Hematopoietic multipotent progenitor cell treated with erythropoietin and hydrocortisone succinate and interleukin-3 and kit ligand, for 15 days (in vitro differentiated cells): ENCODE data around the gene MAP1B.
"Not testable (repeated sequence)": the region's sequence is repeated elsewhere in the genome, so short reads cannot be mapped to it uniquely, and the experiment has no call there.

Source experiments
- DNase-seq: peaks from one replicate; pipeline ENCODE4 v3.0.0-alpha.2; 2015; ENCODE audit warnings: low spot score

Gene MAP1B

DNA sequence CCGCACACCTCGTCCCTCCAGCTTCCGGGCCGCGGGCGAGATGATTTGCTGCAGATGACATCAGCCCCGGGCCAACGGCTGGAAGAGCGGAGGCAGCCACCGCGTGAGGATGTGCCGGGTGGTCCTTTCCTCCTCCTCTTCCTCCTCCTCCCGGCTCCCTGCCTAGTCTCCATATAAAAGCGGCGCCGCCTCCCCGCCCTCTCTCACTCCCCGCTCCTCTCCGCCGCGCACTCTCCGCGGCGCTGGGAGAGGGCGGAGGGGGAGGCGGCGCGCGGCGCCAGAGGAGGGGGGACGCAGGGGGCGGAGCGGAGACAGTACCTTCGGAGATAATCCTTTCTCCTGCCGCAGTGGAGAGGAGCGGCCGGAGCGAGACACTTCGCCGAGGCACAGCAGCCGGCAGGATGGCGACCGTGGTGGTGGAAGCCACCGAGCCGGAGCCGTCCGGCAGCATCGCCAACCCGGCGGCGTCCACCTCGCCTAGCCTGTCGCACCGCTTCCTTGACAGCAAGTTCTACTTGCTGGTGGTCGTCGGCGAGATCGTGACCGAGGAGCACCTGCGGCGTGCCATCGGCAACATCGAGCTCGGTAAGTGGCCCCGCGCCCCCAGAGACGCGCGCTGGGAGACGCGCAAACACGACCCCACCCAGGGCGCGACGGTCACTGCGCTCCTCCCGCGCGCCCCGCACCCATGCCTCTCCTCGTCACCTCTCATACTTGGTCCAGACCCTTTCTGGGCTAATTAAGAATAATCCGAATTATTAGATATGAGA lies at the start of gene MAP1B:
TSS of gene MAP1B (plus strand) at position 345 of the 770 bp plus-strand sequence. CDS start at position 402, 57 bp downstream.
- no peak for DNase-seq

DNA sequence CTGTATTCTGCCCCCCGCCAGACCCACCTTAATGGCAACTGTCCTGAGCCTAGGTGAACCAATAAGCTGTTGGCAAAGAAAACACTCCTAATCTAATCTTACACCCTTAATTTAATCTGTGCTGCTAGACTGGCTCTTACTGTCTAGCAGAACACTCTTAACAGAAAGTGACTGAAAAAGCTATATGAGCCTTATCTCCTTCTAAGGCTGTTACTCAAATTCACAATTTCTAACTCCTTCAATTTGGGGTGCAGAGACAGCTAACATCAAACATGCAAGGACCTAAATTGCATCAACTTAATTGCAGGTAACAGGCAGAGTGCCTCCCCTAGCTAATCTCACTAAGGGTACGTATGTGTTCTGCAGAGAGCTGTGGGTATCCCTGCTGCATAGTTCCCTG lies 49.5 kb upstream of the MAP1B start:
- DNase-seq = no peak

DNA sequence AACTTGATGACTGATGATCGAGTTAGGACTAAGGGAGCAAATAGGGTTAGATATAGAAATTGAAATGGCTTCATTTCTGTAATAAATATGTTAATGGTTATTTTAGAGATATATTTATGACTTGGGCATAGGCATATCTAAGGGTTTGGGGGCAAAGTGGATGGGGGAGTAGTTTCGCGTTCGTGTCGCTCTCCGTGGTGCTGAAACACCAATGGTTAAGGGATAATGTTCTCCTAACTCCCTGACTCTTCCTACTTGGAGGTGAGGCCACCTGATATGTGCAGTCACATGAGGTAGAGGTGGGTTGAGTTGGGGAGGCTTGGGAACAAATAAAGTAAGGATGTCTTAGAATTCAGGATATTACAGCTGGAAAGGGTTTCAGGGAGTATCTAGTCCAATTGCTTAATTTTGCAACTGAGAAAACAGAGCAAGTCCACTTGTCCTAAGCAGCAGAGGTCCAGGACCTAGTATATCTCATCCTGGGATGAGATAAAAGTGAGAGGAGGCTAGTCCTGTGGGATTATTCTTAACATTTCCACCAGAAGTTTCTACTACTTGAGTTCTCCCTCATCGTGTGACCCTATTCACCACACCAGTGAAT lies 44.0 kb upstream of the MAP1B start:
- DNase-seq = no peak

DNA sequence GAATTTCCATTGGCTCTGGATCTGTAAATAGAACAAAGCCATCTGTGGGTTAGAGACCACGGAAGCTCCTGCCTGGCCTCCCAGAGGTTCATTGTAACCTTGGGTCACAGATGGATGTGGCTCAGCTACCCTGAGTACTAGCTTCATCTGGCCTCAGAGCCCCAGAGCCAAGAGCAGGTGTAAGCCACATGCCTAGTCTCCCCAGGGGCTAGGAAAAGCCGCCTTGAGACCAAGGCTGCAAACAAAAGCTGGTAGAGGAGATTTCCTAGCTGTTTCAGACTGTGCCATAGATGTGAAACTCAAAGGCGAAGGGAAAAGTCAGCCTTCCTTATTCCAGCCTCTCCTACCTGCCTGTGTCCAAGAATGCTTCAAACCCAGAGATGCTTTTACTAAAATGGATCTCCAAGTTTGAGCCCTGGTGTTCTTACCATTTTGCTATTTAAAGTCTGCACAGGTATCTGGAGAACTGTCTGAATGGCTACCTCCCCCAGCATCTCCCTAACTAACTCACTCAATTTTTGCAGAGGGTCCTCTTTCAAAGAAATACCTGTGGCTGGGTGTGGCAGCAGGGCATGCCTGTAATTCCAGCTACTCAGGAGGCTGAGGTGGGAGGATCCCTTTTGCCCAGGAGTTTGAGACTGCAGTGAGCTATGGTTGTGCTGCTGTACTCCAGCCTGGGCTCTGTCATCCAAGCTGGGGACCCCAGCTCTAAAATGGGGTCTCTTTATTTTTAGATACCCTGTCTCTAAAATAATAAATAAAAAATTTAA lies 42.3 kb upstream of the MAP1B start:
- DNase-seq = no peak

DNA sequence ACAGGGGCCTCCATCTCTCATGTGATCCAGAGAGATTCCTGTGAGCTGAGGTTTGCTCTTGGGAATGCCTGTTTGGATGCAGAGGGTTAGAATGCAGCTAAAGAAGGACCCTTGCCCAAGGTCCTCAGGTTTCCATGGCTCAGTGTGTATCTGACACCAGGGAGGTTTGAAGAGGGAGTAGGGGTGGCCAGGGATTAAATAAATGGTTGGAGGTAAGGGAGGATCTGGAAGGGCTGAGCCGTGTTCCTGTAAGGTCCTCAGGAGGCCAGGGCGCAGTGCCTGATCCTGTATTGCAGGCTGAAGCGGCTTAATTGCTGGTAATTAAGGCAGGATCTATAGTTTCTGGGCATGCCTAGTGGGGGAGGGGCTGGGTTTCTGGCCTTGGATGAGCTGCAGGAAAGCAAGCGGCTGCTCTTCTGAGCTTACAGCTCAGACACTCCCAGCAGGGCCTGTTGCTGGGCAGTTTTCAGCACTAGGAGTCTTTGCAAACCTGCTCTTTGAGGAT lies 41.5 kb upstream of the MAP1B start:
- no peak for DNase-seq

DNA sequence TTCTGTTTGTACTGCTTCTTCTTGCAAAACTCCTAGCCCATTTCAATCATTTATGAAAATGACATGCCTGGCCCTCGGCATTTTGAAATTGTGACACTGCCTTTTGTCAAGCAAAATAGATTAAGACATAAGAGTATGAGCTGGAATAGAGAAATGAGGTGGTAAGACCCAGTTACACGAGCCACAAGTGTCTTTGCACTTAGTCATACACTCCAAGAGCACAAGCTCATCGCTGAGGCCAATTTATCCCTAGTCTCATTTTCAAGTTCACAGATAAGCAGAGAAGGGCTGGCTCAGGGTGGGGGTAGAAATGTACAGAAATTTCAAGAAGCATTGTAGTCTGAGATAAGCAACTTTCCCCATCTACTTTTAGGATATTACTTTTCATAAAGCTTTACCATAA lies 40.6 kb upstream of the MAP1B start:
- no peak for DNase-seq

DNA sequence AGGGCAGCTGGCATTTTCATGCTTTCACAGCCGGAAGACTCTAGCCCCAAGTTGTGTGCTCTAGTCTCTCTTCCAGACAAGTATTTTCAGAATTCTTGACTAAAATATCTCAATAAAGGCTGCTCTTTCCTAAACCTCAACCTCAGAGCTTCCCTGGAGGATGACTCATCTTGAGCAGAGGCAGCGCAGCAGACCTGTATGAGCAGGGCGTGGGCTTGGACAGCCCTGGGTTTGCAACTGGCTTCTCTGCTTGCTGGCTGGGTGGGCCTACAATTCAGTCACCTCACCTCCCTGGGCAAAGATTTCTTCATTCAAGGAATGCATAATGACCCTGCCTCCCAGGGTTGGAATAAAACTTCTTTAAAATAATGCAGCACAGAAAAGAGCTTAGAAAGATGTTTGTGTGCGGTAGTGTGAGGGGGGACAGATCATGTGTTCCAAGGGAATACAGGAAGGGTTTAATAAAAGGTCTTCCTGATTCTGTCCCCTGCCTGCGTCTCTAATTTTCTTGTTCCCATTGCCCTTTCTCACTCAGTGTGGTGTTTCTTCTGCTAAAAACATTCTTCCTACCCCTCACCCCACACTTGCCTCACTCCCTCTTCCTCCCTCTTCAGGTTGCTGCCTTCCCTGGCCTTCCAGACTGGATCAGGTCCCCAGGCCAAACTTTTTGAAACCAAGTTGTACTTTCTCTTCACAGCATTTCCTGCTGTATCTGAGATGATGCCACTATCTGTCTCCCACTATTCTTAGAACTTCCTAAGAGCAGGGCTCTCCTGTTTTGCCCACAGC lies 39.4 kb upstream of the MAP1B start:
- no peak for DNase-seq

DNA sequence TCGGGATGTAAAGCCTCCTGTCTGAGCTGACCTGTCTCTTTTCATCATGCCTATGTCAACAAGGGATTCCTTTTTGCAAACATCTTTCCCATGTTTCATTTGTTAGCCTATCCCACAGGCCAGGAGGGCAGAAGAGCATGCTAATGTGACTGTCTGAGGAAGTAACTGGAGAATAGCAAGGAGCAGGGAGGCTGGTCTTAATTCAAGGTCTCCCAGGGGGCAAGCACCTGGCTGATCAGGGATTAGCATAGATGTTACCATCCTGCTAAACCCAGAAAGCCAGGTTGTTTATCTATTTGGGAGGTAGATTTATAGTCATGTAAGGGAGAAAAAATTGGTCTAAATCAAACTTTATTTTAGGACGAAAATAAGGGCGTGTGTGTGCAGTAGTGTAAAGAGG lies 36.7 kb upstream of the MAP1B start:
- no peak for DNase-seq

DNA sequence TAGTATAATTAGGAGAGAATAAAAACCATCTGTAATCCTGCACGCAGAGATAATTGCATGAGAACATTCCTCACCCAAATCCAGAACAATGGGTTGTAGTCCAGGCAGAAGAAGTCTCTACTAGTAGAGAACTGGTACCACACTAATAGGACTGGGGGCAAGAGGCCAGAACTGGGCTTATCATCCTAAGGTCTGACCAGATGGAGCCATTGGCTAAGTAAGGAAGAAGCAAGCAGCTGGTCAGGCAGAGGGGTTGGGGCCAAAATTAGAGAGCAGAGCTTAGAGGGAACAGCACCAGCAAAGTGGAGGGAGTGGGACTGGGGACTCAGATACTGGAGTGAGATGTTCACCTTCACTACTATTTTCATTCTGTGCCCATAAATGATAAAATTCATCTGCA lies 35.4 kb upstream of the MAP1B start:
- no peak for DNase-seq

DNA sequence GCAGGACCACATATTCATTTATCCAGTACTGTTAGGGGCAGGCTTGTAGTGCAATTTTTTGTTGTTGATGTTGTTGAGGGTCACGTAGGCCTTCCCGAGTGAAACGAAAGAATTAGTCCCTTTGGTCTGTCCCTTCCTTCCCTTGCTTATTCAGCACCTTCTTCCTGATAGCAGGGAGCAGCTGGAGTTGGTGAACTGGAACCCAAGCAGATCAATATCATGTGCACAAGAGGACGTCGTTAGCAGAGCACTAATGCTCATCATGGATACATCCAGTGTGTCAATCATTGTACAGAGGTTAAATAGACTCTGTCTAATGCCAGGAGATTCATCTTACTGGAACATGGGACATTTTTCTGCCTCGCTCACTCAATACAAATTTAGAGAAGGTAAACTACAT lies 33.0 kb upstream of the MAP1B start:
- no peak for DNase-seq

DNA sequence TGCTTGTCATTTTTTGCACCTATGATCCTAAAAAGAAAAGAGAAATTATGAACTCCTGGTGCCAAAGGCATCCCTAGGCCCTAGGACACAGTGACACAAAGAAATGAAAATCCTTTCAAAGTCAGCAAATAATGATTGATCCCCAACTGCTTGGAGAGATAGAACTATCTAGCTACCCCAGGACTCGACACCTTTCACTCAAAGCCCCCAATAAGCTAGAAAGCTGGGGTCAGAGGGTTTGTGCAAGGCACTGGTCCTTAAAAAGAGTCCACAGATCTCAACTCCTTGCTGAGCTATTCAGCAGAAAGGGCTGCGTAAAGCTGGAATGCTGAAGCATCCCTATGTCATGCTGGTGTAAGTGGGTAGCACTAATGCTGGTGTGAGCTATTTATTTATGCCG lies 31.8 kb upstream of the MAP1B start:
- no peak for DNase-seq

DNA sequence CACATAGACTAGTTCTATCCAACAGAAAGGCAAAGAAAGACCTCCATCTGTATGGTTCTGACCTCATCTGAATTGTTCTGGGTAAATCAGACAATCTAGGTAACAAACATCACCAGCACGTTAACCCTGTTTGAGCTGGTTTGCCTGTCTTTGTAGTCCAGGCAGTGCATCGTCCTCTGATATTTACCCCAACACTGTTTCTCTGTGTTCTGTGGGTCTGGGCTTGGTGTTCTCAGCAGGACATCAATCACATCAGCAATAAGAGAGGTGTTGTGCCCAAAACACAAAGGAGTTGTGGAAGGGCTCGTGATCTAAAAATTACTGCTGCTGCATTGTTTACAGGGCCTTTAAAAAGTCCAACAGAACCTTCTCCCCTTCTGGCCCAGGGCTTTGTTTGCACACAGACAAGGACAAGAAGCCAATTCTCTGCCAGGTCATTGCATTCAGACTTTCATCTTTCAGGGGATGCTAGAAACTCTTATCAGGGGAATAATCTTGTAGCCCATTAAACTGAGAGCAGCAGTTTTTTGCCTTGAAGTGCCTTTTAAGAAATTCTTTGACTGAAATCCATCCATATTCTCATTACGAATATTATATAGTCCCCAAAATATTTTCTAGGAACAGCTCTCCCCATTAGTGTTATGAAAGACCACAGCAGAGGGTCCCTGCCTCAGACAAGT lies 30.5 kb upstream of the MAP1B start:
- no peak for DNase-seq

DNA sequence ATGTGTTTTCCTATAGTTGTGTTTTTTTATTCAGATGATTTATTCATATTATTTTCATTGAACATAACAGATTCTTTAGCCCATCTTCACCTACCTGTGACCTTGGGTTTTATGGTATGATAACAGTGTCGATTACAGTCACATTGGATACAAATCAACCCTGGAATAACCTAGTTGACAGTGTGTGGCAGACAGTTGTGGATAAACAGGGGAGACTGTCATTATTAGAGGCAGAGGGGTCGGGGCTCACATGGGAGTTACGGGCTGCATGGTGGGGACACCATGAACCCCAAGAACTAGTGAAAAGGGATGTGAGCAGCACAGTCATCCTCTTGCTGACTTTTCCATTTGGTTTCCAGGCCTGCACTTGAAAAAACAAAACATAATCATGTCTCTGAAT lies 29.9 kb upstream of the MAP1B start:
- no peak for DNase-seq

DNA sequence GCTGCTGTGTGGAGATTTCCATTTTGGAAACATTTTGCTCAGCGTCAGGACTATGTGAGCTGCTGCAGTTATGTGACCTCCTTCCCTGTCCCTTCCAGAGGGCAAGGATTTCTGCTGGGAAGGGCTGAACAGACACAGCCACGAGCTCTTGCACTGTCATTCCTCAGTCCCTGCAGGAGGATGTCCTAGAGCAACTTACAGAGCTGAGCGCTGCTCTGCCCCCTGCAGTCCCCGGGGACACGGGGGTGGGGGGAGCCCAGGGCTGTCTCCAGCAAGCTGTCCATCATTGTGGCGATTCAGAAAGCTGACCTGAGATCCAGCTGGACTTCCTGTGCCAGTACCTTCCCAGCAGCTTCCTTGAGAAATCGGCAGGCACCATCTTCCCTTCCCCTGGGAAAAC lies 28.0 kb upstream of the MAP1B start:
- DNase-seq = no peak

DNA sequence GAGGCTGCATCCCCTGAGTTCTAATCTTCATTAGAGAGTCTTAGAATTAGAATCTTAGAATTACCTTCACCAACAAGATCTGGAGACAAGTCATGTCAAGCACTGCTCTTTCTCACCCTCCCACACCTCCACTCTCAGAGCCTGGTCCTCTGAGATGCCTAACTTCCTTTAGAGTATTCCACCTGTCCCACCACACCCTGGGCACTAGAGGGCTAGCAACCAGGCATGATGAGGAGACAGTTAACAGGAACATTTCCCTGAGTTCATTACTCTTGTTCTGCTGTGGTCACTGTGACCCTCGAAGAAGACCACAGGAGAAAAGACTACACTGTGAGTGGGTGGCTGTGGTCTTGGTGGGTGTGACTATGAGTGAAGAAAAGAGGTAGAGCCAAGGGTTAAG lies 25.2 kb upstream of the MAP1B start:
- no peak for DNase-seq

DNA sequence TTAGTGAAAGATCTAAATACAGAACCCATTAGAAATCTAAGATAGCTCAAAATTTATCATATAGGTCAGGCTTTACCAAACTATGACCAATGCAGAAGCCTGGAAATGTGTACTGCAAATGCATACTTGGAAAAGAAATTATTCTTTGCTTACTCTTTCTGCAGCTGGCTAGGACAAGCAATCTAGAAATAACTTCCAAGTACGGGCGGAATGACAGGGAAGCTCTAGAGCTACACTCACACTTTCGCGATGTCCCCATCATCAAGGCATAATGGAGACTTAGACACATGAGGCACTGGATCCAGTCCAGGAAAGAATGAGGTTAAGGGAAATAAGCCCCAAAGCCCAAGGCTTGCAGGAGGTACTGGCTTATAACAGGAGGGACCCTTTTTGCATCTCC lies 22.4 kb upstream of the MAP1B start:
- DNase-seq = no peak

DNA sequence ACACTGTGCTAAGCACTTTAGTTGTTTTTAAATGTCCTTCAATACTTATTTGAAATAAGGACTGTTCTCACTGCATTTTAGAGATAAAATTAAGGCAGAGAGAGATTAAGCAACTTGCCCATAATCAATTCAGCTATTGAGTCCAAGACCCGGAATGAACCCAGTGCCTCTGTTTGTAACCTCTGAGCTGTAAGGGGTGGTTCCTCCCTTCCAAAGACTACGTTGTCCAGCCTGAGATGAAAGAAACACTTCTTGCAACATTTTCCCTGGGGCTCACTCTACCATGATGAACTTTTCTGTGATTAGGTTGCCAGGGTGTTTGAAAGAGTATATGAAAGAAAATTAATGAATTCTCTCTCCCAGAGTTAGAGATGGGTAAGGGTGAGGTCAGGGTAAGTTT lies 22.0 kb upstream of the MAP1B start:
- DNase-seq = no peak

DNA sequence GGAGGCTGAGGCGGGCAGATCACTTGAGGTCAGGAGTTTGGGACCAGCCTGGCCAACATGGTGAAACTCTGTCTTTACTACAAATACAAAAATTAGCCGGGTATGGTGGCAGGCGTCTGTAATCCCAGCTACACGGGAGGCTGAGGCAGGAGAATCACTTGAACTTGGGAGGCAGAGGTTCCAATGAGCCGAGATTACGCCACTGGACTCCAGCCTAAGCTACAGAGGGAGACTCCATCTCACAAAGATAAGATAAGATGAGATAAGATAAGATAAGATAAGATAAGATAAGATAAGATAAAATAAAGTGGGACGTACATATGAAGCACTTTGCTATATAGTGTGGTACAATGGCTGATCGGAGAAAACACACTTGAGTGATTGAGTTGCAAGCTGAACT lies 17.6 kb upstream of the MAP1B start:
- DNase-seq = not testable (repeated sequence)

DNA sequence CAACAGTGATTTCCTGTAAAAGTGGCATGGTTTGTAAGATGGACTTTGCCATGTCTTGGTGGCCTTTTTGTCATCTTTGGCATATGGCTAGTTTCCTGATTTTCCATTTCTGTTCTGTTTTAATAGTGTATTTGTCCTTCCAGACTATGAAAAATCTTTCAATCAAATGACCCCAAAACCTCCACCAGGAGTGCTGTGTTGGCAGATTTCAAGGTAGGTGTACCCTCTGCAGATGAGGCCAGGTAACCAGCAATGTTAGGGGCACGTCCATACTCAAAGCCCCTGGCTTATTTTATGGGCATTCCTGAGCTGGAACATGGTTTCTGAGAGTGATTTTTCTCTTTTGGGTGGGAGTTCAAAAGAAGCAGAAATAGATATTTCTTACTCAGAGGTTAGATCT lies 15.2 kb upstream of the MAP1B start:
- no peak for DNase-seq

DNA sequence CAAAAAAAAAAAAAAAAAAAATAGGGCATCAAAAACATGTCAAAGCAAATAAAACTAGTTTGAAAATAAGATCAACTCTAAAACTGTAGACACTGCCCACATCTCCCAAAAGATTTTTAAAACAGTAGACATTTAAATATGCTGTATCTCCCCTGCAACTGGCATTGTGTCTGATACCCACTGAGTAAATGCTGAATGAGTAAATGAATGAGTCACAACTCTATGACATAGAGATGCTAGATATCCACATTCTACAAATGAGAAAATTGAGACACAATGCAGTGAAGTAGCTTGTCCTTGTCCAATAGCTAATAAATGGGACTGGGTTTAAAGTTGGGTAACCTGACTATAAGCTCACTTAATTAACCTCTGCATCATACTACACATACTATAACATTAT lies 14.1 kb upstream of the MAP1B start:
- no peak for DNase-seq

DNA sequence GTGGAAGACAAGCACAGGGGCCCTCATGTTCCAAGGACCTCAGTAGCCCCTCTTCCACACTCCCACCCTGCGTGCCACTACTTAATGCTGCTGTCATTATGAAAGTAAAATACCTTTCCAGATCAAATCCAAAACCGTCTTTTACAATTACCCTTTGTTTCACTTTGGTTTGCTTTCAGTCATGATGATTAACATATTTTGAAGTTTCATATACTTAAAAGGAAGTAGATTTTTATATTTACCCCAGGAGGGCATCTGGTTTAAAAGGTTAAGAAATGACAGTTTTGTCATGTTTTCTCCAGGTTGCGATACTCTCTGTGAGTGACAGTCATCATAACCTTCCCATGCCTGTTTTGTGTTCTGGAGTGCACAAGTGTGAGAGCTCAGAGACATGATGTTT lies 13.5 kb upstream of the MAP1B start:
- DNase-seq = no peak
